ENCODE data around the gene DTX1.
"Not testable (repeated sequence)": the region's sequence is repeated elsewhere in the genome, so short reads cannot be mapped to it uniquely, and the experiment has no call there.

The DTX1 gene

DNA sequence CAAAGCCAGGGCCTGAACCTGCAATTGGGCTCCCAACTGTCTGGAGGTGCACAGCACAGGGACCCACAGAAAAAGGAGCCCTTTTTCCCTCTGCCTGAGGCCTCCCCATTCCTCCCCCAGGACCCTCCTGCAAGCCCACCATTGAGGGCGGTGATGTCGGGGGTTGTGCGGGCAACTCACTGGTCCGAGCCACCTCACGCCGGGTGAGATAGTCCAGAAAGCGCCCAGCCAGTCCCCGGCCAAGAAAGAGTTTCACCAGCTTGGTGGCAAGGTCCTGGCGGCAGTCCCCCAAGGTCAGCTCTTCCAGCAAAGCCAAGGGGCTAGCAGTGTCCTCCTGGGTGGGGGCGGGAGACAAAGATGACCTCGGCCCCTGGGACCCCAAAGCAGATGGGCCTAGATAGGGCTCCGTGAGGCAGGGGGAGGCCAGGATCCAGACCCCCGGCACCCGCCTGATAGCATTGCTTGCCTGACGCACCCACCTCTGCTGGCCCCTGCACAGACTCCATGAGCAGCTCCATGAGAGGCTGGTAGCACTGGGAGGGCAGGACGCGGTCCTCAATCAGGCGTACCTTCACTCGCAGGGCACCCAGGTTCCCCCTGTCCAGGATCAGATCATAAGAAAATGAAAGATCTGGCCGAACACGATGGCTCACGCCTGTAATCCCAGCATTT is 59.1 kb downstream of the DTX1 start:
- DNase-seq: no peak

DNA sequence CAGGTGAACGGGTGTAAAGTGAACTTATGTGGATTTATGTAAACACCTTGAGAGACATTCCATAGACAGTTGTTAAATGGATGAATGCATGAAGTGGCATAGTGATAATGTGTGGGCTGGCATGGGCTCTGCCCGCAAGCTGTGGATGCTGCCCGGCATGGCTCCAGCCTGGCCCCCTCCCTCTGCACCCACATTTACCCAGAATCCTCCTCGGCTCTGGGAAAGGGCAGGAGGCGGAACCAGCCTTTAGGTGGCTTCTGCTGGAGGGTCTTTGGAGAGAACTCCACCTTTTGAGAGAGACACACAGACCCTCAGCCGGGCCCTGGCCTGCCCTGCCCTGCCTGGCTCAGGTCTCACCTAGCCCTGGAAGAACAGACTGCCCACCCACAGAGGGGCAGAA is 60.3 kb downstream of the DTX1 start:
- no peak for DNase-seq

DNA sequence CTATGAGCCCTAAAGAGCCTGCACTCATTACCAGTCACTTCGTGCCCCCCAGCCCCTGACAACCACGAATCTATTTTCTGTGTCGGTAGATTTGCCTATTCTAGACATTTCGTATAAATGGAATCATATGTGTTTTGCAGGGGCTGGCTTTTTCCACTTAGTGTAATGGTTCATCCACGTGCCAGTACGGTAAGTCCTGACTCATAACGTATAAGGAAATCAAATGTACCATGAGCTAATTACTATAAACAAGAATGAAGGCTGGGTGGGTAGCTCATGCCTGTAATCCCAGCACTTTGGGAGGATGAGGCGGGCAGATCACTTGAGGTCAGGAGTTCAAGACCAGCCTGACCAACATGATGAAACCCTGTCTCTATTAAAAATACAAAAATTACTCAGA is 61.2 kb downstream of the DTX1 start:
- not testable (repeated sequence) for DNase-seq

DNA sequence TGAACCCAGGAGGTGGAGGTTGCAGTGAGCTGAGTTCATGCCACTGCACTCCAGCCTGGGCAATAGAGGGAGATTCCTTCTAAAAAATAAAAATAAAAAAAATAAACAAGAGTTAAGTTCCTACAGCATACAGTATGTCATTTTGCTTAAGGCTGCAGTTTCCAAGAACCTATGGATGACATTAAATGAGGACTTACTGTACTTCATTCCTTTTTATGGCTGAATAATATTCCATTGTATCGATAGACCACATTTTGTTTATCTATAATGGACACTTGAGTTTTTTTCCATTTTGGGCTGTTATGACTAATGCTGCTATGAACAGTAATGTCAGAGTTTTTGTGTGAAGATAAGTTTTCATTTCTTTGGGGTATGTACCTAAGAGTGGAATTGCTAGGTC is 61.6 kb downstream of the DTX1 start:
- DNase-seq: no peak

DNA sequence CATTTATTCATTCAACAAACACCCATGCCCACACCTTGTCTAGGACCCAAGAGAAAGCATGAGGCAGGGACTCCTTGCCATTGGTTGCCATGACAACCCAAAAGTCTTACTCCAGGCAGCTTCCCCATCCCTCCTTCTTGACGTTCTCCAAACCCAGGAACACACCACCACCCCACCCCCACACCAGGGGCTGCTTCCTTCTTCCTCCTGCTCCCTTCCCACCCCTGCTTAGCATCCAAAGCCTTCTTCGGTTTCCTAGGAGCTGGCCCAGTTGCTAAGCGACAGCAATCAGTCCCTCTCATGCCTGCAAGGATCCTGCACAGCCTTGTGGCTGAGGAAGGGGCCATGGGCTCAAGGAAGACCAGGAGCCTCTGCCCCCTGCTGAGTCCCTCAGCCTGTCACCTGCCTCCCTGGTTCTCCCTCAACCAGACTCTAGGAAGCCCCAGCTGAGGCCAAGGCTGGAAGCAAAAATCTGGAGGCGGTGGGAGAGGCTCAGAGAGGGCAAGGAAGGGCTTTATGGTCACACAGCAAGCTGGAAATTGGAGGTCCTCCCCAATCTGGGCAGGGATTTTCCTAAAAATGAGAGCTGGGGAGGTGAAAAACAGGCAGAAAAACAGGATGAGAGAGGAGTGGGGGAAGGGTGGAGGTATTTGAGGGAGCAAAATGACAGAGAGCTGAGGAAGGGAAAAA is 63.6 kb downstream of the DTX1 start:
- DNase-seq: no peak

DNA sequence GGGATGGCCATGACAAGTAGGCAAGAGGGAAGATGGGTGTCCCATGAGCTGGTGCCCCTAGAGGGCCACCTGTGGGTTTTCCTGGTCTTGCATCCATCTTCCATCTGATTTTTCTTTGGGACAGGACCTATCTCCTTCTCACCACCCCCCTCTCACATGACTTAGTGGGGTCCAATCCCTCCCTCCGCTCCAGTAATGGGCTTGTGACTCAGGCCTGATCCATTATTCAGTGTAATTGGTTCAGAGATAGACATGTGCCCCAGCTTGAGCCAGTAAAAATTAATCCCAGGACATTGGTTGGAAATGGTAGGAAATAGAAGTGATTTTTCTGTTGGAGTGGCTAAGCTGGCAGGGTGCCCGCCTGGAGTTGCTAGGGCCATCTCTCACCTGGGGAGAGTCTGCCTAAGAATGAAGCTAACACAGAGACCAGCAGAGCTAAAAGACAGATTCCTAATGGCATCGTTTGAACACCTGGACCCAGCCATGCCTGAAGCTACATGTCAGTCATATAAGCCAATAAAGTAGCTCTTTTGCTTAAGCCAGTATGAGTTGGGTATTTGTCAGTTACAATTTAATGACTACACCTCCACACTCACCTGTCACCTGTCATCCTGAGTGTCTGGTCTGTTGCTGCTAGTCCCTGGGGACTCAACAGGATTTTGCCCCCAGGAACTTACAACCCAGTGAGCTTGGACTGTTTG is 64.3 kb downstream of the DTX1 start:
- no peak for DNase-seq

DNA sequence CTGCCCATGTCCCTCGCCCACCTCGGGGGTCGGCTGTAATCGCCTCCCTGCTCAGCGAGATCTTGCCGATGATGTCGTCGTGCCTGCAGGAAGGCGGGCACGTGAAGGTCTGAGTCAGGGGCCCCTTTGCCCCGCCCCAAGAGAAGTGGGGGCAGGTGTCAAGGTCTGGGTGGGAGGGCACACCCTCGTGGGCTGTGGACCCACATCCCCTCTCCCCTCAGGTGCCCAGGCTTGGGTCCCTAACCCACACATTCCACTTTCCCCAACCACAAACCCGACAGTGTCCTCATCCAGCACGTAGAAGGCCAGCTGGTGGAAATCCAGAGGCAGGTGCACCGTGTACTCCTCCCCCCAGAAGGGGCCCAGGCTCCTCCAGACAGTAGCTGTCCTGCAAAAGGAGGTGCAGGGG is 71.3 kb downstream of the DTX1 start:
- no peak for DNase-seq

DNA sequence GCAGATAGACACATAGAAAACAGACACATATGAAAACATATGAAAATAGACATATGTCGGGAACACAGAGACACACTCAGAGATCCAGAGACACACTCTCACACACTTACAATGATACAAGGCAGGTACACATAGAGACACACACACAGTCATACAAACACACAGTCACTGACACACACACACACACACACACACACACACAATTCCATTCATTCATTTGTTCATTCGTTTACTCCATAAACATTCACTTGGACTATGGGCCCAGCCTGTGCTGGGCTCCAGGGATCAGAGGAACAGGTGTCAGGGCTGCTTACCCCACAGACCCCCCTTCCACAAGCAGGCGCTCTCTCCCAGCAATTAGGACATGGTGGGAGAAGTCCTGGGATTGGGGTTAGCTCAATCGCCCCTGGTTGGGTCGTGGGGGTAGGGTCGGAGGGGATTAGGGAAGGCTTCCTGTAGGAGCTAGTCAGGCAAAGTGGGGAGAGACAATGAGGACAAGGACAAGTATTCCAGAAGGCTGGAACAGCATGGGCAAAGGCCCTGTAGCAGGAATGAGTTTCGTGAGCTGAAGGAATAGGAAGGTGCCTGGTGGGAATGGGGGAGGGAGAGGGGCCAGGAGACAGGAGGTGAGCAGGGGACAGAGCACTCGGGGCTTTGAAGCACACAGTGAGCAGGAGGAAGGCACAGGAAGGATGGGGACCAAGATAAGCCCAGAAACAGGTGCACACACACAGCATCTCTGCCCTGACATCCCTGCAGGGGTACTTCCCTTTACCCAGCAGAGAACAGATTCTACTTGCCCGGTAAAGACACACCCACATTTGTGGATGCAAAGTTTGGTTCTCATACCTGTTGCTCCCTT is 72.5 kb downstream of the DTX1 start:
- no peak for DNase-seq

DNA sequence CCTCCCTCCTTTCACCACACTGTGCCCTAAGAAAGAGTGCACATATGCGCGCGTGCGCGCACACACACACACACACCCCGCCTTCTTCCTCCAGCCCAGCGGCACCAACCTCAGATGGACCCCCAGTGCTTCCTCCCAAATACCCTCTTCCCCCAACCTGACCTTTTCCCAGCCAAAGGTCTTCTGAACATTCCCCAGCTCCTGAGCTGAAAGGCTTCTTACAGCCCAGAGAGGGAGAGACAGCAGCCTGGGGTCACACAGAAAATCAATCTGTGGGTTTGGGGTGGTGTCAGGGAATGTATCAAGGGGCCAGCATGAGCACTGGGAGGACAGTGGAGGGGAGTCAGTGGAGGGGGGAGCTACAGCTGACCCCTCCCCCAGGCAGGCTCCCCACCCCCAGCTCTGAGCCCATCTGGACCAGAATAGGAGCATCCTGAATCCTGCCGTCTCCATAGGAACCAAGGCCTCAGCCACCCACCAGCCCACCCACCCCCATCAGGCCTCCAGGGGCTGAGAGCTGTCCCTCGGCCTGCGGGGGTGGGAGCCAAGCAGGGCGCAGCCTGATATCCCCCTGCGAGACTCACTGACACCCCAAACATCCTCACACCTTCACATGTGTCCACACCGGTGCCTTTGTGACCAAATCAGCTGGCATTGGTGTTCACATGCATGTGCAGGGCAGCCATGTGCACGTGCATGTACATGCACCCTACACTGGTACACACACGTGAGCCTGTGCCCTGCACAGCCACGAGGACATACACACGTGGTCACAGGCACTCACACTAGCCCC is 73.3 kb downstream of the DTX1 start:
- DNase-seq: no peak

DNA sequence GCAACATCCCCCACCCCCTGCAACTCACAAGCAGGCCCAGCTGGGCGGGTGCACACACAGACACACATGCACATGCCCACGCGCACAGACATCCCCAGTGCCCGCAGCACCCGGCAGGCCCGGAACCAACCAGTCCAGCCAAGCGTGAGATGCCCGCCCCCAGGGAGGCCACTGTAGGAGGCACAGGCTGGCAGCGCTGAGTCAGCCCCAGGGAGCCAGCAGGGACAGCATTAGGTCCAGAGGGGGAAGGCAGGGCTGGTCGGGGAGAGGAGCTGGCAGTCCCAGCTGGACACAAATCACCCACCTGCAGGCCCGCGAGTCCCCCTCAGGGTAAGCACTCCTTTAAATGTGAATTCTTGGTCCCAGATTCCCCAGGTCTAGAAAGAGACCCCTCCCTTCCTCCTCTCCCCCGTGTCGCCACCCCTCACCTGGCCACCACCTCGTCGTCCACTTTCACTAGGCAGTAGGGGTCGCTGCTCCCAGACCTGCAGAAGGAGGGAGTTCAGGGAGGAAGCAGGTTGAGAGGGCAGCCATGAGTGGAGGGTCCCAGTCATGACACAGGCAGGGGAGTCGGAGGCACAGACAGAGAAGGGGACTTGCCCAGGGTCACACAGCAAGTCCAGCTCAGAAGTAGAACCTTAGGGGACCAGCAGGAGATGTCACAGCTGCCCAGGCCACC is 74.1 kb downstream of the DTX1 start:
- no peak for DNase-seq

DNA sequence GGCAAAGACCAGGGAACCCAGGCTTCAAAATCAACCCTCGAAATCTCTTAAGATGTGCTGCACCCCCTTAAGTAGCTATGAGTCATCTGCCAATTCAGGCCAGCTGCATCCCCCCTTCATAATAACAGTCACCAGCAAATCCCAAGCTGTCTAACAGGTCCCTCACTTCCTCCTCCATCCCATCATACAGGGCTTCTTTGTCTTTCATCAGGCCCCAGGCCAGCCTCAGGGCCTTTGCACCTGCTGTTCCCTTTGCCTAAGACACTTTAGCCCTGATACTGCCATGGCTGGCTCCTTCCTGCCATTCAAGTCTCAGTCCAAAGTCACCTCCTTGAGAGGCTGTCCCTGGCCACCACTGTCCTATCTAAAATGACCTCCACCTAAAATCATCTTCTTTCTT is 75.0 kb downstream of the DTX1 start:
- no peak for DNase-seq

DNA sequence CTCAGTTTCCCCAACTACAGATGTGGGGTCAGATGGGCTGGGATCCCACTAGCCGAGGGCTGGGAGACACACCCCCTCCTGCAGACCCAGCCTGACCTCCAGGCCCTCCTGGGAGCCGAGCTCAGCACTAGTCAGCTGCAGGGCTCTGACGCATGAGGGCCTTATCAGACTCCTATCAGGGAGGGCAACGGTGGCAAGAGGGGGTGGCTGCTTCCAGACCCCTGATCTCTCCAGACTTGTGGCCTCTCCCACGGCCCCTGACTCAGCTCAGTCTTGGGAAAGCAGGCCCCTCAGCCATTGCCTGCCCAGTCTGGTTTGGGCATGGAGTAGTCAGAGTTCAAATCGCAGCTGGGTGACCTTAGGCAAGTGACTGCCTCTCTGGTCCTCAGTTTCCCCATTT is 76.5 kb downstream of the DTX1 start:
- DNase-seq: no peak

DNA sequence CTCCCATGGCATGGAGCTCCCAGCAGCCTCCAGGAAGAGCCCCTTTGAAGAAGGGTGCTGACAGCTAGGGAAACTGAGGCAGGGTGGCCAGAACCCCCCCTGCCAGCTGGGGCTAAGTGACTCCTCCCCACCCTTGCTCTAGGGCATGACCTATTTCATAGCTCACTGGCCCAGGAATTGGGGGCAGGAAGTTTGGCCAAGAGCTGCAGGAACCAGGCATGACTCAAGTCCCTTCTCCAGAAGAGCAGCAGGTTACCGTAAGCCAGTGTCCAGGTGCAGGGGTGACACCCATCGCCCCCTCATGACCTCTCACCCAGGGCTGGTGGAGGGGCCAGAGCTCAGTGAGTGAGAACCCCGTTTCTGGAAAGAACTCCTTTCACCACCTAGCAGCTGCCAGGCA is 77.1 kb downstream of the DTX1 start:
- no peak for DNase-seq

DNA sequence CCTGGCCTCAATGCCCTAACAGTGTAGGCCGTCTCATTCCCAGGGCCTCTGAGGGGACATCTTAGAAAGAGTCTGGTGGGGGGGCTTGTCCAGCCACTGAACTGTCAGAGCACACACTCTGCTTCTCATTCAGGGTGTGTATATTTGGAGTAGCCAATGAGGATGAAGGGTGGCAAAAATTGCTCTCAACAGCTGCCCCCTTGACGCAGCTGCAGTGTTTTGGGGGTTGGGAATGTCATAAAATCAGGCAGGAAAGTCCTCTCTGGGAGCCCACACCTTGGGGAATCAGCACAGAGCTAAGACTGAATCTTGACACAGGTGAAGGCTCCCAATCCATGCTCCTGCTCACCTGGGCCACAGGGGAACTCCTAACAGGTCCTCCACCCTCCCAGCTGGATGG is 77.5 kb downstream of the DTX1 start:
- DNase-seq: no peak

DNA sequence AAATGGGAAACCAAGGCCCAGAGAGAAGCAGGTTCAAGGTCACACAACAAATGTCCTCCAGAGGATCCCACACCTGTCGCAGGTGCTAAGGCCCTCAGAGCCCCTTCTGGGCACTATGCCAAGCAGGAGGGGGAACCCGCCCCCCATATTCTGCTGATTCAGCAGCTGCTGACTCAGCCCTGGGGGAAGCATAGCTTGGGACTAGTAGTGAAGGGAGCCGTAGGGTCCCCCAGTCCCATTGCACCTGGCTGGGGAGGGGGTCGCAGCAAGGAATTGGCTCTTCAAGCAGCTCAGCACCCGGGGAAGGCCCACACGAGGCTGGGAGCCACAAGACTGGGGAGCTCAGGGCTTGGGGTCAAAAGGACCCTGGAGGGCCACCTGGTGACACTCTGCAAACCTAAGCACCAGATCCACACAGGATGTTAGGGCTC is 78.0 kb downstream of the DTX1 start:
- DNase-seq: no peak

DNA sequence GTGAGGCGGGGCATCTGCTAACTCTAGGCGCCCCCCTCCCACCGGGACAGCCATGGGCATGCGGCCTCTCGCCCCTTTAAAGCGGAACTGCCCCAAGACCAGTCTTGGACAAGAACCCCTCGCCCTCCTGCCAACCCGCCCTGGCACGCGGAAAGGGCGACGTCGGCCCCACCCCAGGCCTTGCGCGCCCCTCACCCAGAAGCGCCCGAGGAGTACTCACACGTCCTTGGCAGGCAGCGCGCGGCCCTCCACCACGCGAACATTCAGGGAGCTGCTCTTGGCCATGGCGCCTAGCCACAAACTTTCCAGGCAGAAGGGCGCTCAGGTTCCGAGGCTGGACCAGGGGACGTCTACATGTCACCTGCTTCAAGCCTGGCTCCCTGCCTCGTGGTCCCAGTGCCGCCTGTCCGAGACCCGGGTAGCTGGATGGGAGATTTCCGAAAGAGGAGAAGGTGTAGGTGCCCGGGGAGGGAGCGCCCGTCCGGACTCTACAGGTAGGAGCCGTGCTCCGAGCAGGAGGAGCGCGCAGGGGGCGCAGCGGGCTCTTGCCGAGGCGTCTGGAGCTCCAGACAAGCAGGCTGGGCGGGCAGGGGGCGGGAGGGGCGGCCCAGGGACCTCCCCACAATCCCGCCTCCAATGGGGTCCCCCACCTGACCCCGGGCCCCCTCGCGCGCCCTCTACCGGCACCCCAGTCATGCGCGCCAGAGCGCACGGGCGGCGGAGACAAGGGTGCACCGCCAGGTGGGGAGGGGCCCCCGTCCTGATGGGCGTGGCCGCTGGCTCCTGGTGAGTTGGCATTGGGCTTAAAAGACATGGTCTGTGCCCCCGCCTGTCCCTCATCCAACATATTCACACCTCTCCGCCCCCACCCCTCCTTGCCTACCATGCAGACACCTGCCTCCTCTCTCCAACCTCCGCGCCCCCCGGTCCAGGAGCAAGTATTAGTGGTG is 78.9 kb downstream of the DTX1 start, which contains the start of gene RASAL1:
Gene RASAL1 (minus strand): TSS at position 584 of the 950 bp plus-strand sequence. CDS start 299 bp downstream, at position 285.
- DNase-seq: peak; percentile 61

DNA sequence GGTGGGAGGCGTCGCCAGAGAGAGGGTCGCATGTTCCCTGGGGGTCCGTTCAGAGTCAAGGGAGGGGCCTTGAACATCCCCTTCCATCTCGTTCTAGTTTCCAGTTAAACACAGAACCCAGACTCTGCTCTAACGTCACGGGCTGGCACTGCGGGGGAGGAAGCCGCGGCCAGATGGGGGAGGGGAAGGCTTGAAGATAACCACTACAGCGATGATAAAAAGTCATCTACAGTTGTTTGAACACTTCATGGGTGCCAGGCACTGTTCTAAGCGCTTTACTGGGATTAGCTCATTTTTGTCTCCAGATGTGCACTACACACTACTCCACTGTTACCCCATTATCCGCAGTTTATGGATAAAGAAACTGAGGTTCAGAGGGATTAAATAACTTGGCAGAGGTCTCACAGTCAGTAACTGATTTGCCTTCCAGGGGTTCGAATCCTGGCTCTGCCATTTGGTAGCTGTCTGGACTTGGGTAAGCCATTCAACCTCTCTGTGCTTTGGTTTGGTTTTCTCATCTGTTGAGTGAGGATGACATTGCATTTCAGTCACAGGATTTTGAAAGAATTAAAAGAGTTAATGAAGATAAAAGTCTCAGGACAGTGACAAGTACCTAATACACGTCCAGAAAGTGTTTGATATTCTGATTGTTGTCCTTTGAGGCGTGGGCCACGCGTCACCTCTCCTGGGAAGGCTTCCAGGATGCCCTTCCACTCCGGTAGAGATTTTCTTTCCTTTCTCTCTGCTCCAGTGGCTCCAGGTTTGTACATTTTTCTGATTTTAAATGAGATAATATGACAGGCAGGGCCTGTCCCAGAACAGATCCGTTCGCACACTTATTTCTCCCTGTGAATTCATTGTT is 79.8 kb downstream of the DTX1 start:
- DNase-seq: peak; percentile 51

DNA sequence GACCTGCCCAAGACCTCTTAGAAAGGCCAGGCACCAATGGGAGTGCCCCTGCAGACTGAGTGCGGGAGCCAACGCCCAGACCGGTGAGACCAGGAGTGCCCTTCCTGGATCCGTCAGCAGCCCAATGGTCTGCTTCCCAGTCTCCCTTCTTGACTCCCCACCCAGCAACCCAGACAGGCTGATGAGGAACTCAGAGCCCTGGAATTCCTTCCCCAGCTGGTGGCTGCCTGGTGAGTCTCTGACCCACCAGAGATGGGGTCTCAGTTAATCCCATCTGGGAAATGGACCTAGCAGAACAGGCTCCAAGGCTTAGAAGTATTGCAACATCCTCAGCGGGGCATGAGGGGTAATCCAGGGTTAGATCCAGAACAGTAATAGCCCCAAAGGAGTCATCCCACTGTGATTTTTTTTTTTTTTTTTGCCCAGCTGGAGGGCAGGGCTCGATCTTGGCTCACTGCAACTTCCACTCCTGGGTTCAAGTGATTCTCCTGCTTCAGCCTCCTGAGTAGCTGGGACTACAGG is 80.5 kb downstream of the DTX1 start:
- no peak for DNase-seq
